Measurements from ENCODE around the gene ALOX5AP. TPM values are rescaled to one million over a fixed set of nuclear protein-coding genes. Genes with fewer than 3 reads are reported as not detected.

Gene ALOX5AP
- total and polyA plus RNA-seq, 2 donors (not counting 1 experiment from before 2014, with no cell fraction given): 0.17 to 0.25 TPM

DNA sequence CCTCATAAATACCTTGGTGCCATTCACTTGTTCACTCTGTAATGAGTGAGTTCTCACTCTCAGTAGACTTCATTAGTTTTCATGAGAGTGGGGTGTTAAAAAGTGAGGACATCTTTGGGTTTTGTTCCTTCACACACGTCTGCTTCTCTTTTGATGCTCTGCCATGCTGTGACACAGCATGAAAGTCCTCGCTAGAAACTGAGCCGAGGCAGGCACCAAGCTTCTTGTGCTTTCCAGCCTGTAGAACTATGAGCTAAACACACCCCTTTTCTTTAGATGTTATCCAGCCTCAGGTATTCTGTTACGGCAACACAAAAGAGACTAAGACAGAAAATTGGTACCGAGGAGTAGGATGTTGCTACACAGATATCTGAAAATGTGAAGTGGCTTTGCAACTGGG lies 43.7 kb downstream of the ALOX5AP start:
- peaks cover 13% of the 10 kb centered on the region for H3K27me3 ChIP-seq (ENCODE audit: control insufficient read depth, insufficient read depth, low read length)
- DNase-seq (ENCODE audit: low read depth in 2 of 2): no peak
- H3K27ac ChIP-seq (ENCODE audit: insufficient read depth, low read length): no peak overlapping the region
- H3K36me3 ChIP-seq (ENCODE audit: control insufficient read depth, insufficient read depth, low read length): no peaks in the 10 kb centered on the region
- H3K4me2 ChIP-seq (ENCODE audit: extremely low read depth, insufficient read depth, low read length): no peak overlapping the region
- H3K9ac ChIP-seq (ENCODE audit: insufficient read depth, low read length): no peak overlapping the region
- H3K4me1 ChIP-seq (ENCODE audit: control insufficient read depth, extremely low read depth, insufficient read depth, low read length): no peaks in the 10 kb centered on the region
- H3K9me3 ChIP-seq (ENCODE audit: control insufficient read depth, insufficient read depth, low read depth, low read length): no peaks in the 10 kb centered on the region
- no peak for TF ChIP-seq EZH2 (IDR thresholded peaks at IDR 0.05; ENCODE audit: low read length, missing control alignments)
- TF ChIP-seq, protein P1, sequence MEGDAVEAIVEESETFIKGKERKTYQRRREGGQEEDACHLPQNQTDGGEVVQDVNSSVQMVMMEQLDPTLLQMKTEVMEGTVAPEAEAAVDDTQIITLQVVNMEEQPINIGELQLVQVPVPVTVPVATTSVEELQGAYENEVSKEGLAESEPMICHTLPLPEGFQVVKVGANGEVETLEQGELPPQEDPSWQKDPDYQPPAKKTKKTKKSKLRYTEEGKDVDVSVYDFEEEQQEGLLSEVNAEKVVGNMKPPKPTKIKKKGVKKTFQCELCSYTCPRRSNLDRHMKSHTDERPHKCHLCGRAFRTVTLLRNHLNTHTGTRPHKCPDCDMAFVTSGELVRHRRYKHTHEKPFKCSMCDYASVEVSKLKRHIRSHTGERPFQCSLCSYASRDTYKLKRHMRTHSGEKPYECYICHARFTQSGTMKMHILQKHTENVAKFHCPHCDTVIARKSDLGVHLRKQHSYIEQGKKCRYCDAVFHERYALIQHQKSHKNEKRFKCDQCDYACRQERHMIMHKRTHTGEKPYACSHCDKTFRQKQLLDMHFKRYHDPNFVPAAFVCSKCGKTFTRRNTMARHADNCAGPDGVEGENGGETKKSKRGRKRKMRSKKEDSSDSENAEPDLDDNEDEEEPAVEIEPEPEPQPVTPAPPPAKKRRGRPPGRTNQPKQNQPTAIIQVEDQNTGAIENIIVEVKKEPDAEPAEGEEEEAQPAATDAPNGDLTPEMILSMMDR (conservative IDR thresholded peaks at IDR 0.05 in 1 of 2, IDR thresholded peaks at IDR 0.05 in 1 of 2; ENCODE audit: low read depth in 1 of 2, low read length in 2 of 2): no peak
- no peak overlapping the region for H3K4me3 ChIP-seq (replicated peaks in 1 of 4; ENCODE audit: control extremely low read depth in 1 of 4, insufficient read depth in 1 of 4, low read depth in 3 of 4, low read length in 4 of 4)
- H3K79me2 ChIP-seq (ENCODE audit: control insufficient read depth, insufficient read depth, low read length): no peaks in the 10 kb centered on the region
- no peak overlapping the region for H2AFZ ChIP-seq (ENCODE audit: low read length)
- H4K20me1 ChIP-seq (ENCODE audit: control insufficient read depth, extremely low read depth, insufficient read depth, low read length): no peaks in the 10 kb centered on the region

DNA sequence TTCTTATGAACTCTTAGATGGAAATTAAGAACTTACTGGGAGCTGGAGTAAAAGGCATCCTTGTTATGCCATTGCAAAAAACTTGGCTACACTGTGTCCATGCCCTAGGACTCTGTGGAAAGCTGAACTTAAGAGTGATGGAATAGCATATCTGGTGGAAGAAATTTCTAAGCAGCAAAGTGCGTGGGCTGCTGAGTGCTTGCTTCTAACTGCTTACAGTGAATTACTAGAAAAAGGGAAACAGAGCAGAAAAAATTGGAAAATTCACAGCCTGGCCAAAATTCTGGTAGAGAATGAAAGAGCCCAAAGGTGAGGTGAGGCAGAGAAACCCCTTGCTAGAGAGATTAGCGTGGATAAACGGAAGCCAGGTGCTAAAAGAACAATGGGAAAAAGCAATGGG lies 44.3 kb downstream of the ALOX5AP start:
- H3K4me1 ChIP-seq (ENCODE audit: control insufficient read depth, extremely low read depth, insufficient read depth, low read length): no peaks in the 10 kb centered on the region
- no peaks in the 10 kb centered on the region for H3K36me3 ChIP-seq (ENCODE audit: control insufficient read depth, insufficient read depth, low read length)
- no peak for DNase-seq (ENCODE audit: low read depth in 2 of 2)
- H3K9me3 ChIP-seq (ENCODE audit: control insufficient read depth, insufficient read depth, low read depth, low read length): no peaks in the 10 kb centered on the region
- H3K27ac ChIP-seq (ENCODE audit: insufficient read depth, low read length): no peak overlapping the region
- TF ChIP-seq EZH2 (IDR thresholded peaks at IDR 0.05; ENCODE audit: low read length, missing control alignments): no peak
- TF ChIP-seq, protein P1 (conservative IDR thresholded peaks at IDR 0.05 in 1 of 2, IDR thresholded peaks at IDR 0.05 in 1 of 2; ENCODE audit: low read depth in 1 of 2, low read length in 2 of 2): no peak
- H4K20me1 ChIP-seq (ENCODE audit: control insufficient read depth, extremely low read depth, insufficient read depth, low read length): no peaks in the 10 kb centered on the region
- no peak overlapping the region for H3K4me3 ChIP-seq (replicated peaks in 1 of 4; ENCODE audit: control extremely low read depth in 1 of 4, insufficient read depth in 1 of 4, low read depth in 3 of 4, low read length in 4 of 4)
- peaks cover 13% of the 10 kb centered on the region for H3K27me3 ChIP-seq (ENCODE audit: control insufficient read depth, insufficient read depth, low read length)
- H3K4me2 ChIP-seq (ENCODE audit: extremely low read depth, insufficient read depth, low read length): no peak overlapping the region
- H3K79me2 ChIP-seq (ENCODE audit: control insufficient read depth, insufficient read depth, low read length): no peaks in the 10 kb centered on the region
- H2AFZ ChIP-seq (ENCODE audit: low read length): no peak overlapping the region
- H3K9ac ChIP-seq (ENCODE audit: insufficient read depth, low read length): no peak overlapping the region

- Histone ChIP-seq H2AFZ (ENCODE audit: low read length) (no peak overlapping the region), H3K4me3 (replicated peaks in 1 of 4; ENCODE audit: control extremely low read depth in 1 of 4, insufficient read depth in 1 of 4, low read depth in 3 of 4, low read length in 4 of 4) (no peak overlapping the region), H3K79me2 (ENCODE audit: control insufficient read depth, insufficient read depth, low read length) (no peaks in the 10 kb centered on the region), H3K36me3 (ENCODE audit: control insufficient read depth, insufficient read depth, low read length) (no peaks in the 10 kb centered on the region), H3K9ac (ENCODE audit: insufficient read depth, low read length) (no peak overlapping the region), H3K4me2 (ENCODE audit: extremely low read depth, insufficient read depth, low read length) (no peak overlapping the region), H3K27me3 (ENCODE audit: control insufficient read depth, insufficient read depth, low read length) (peaks cover 13% of the 10 kb centered on the region), H4K20me1 (ENCODE audit: control insufficient read depth, extremely low read depth, insufficient read depth, low read length) (no peaks in the 10 kb centered on the region), H3K4me1 (ENCODE audit: control insufficient read depth, extremely low read depth, insufficient read depth, low read length) (no peaks in the 10 kb centered on the region), H3K27ac (ENCODE audit: insufficient read depth, low read length) (no peak overlapping the region), H3K9me3 (ENCODE audit: control insufficient read depth, insufficient read depth, low read depth, low read length) (no peaks in the 10 kb centered on the region)
- TF ChIP-seq EZH2 (IDR thresholded peaks at IDR 0.05; ENCODE audit: low read length, missing control alignments): no peak
- TF ChIP-seq, protein P1 (conservative IDR thresholded peaks at IDR 0.05 in 1 of 2, IDR thresholded peaks at IDR 0.05 in 1 of 2; ENCODE audit: low read depth in 1 of 2, low read length in 2 of 2): no peak
- no peak for DNase-seq (ENCODE audit: low read depth in 2 of 2)
Measured at GRCh38 chr13:30780338-30780981, 45.1 kb downstream of the ALOX5AP start.

All from fibroblast of lung (primary cell).